Fibroblast of villous mesenchyme (primary cell): ENCODE data around the gene RAB3IL1. TPM values are rescaled to one million over a fixed set of nuclear protein-coding genes. Genes with fewer than 3 reads are reported as not detected.

Source experiments
- DNase-seq: peaks from one replicate; pipeline ENCODE4 v3.0.0-alpha.2; 2010; ENCODE audit warnings: low read depth
- H3K4me3 ChIP-seq: 2 replicates; pipeline ENCODE4 v1.5.1; 2011; ENCODE audit warnings: low read depth, mild to moderate bottlenecking, low read length
- CTCF ChIP-seq: IDR thresholded peaks from 2 replicates; pipeline ENCODE4 v1.5.1; 2012; ENCODE audit warnings: low read depth, mild to moderate bottlenecking, low read length; ENCODE audit not compliant: insufficient read depth
- total RNA-seq: library from RNA; depleted of rRNA; stranded (reverse); fragments of >200 nt; gene quantifications from 2 replicates; pipeline ENCODE4 v1.2.3, GENCODE V29; 2012

RAB3IL1 gene
- total RNA-seq, 1 donor = 6.9 TPM

- no peak for DNase-seq
- H3K4me3 ChIP-seq = no peak overlapping the region
- no peak for TF ChIP-seq CTCF
Observed at GRCh38 chr11:61913699-61914395, 3.5 kb downstream of the RAB3IL1 start.

DNA sequence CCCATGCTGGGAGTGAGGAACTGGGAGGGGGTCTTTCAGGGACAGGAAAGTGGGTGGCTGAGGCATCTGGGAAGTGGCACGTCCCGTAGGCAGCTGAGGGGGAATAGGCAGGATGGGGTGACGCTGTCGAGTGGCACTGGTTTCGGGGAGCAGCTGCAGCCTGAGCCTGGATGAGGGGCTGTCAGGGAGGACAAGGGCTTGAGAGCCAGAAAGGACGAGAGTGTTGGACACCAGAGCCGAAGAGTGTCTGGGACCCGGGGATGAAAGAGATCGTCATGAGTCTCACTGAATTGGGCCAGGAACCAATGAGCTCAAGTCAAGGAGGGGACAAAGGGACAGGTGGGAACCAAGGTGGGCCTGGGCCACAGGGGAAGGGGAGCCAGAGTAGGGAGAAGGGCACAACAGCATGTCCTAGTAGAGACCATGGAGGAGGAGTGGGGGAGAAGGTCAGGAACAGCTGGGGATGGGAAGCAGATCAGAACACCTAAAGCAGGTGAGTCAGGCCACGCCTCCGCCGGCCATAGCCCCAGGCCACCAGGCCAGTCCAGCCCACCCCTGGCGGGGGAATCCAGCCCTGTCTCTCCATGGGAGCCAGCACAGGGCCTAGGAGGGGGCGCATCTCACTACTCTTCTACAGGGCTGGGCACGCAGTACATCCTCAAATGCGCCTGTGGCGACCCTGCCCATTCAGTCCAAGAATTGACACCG, 4.2 kb downstream of the RAB3IL1 start:
- TF ChIP-seq CTCF = no peak
- no peak for DNase-seq
- H3K4me3 ChIP-seq = no peak overlapping the region

- no peak overlapping the region for H3K4me3 ChIP-seq
- no peak for DNase-seq
- no peak for TF ChIP-seq CTCF
Observed at GRCh38 chr11:61912530-61912898, 4.9 kb downstream of the RAB3IL1 start.

GRCh38 chr11:61911701-61912529, 5.5 kb downstream of the RAB3IL1 start:
- no peak for DNase-seq
- no peak for TF ChIP-seq CTCF
- no peak overlapping the region for H3K4me3 ChIP-seq

- no peak overlapping the region for H3K4me3 ChIP-seq
- DNase-seq = no peak
- no peak for TF ChIP-seq CTCF
Observed at GRCh38 chr11:61911128-61911700, 6.2 kb downstream of the RAB3IL1 start.

DNA sequence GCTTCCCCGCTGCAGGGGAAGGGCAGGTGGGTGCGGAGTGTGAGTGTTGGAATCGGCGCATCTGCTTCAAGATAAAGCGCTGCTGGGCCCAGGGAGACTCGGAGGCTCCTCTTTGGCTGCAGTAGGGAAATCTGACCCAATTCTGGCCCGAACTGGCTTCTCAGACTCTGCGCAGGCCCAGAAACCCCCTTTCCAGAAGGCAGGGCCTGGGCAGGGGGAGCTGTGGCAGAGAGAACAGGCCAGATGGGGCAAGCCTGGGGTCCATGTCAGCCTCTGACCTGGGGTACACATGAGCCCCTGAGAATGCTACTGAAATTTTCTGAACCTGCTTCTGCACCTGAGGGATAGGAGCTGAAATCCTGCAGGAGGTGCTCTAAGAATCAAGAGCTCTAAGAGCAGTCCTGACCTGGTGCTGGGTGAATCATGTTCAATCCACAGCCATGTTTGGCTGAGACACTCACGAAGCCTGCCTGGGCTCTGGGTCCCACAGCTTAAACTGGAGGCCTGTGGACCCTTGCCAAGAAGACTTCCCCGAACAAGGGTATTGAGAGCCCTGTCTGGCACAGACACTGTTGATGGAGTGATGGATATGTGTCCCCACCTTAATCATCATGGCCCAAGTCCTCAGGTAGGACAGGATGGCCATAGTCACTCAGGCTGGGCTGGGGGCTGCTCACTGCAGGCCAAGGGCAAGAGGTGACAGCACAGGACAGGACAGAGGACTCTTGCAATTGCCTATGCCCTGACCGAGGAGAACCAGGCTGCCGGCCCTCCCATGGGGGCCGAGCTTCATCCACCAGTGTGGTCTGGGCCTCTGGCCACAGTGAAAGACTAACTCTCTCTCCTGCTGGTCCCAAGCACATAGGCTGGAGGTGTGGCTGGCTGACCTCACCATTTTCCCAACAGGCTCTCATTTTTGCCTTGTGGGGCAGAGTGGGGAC, 6.9 kb downstream of the RAB3IL1 start:
- TF ChIP-seq CTCF = no peak
- no peak overlapping the region for H3K4me3 ChIP-seq
- DNase-seq = no peak
